ENCODE measurements around the gene CAMTA1. TPM values are rescaled to one million over a fixed set of nuclear protein-coding genes. Genes with fewer than 3 reads are reported as not detected.

CAMTA1 gene
- total RNA-seq, 2 experiments from 2014 or later, result 43.3 to 46.0 TPM

GRCh38 chr1:7079637-7080036, 294.4 kb downstream of the CAMTA1 start:
- Mint-ChIP-seq H3K36me3 (ENCODE audit: low read depth) (no peaks in the 10 kb centered on the region), H3K27me3 (ENCODE audit: low read depth) (no peaks in the 10 kb centered on the region), H3K4me3 (no peak overlapping the region), H3K4me1 (ENCODE audit: low read depth) (no peaks in the 10 kb centered on the region), H3K9me3 (ENCODE audit: insufficient read depth) (no peaks in the 10 kb centered on the region), H3K27ac (no peak overlapping the region)
- DNase-seq (no peak), ATAC-seq (no peak)
- CTCF ChIA-PET, result interaction anchor here (2.7 kb wide), 1 partner anchor 10 kb away, joined by 9 read pairs; no protein-coding TSS in a partner anchor
- POLR2A ChIA-PET, result no interaction called here

- ChIA-PET POLR2A (no interaction called here), CTCF (no interaction called here)
- no peaks in the 10 kb centered on the region for H3K4me1 Mint-ChIP-seq (ENCODE audit: low read depth)
- no peaks in the 10 kb centered on the region for H3K27me3 Mint-ChIP-seq (ENCODE audit: low read depth)
- H3K27ac Mint-ChIP-seq, result no peak overlapping the region
- H3K36me3 Mint-ChIP-seq (ENCODE audit: low read depth), result no peaks in the 10 kb centered on the region
- no peak overlapping the region for H3K4me3 Mint-ChIP-seq
- ATAC-seq, result no peak
- H3K9me3 Mint-ChIP-seq (ENCODE audit: insufficient read depth), result no peaks in the 10 kb centered on the region
- no peak for DNase-seq
Measured at GRCh38 chr1:7084232-7084894, 299.1 kb downstream of the CAMTA1 start.

GRCh38 chr1:7085521-7085920, 300.3 kb downstream of the CAMTA1 start:
- H3K36me3 Mint-ChIP-seq (ENCODE audit: low read depth), result no peaks in the 10 kb centered on the region
- ChIA-PET CTCF (interaction anchor here (1.4 kb wide), 1 partner anchor 15 kb away, joined by 4 read pairs; no protein-coding TSS in a partner anchor), POLR2A (no interaction called here)
- H3K9me3 Mint-ChIP-seq (ENCODE audit: insufficient read depth), result no peaks in the 10 kb centered on the region
- no peak for DNase-seq
- H3K27ac Mint-ChIP-seq, result no peak overlapping the region
- no peak for ATAC-seq
- no peaks in the 10 kb centered on the region for H3K4me1 Mint-ChIP-seq (ENCODE audit: low read depth)
- H3K4me3 Mint-ChIP-seq, result no peak overlapping the region
- no peaks in the 10 kb centered on the region for H3K27me3 Mint-ChIP-seq (ENCODE audit: low read depth)

GRCh38 chr1:7086106-7086505, 300.9 kb downstream of the CAMTA1 start:
- no peak for ATAC-seq
- no peaks in the 10 kb centered on the region for H3K9me3 Mint-ChIP-seq (ENCODE audit: insufficient read depth)
- H3K4me1 Mint-ChIP-seq (ENCODE audit: low read depth), result no peaks in the 10 kb centered on the region
- no peak for DNase-seq
- no peaks in the 10 kb centered on the region for H3K27me3 Mint-ChIP-seq (ENCODE audit: low read depth)
- no peak overlapping the region for H3K4me3 Mint-ChIP-seq
- H3K36me3 Mint-ChIP-seq (ENCODE audit: low read depth), result no peaks in the 10 kb centered on the region
- H3K27ac Mint-ChIP-seq, result no peak overlapping the region
- CTCF ChIA-PET, result interaction anchor here (1.4 kb wide), 1 partner anchor 16 kb away, joined by 4 read pairs; no protein-coding TSS in a partner anchor
- POLR2A ChIA-PET, result no interaction called here

- Mint-ChIP-seq H3K4me1 (ENCODE audit: low read depth) (no peaks in the 10 kb centered on the region), H3K4me3 (no peak overlapping the region), H3K27ac (no peak overlapping the region), H3K27me3 (ENCODE audit: low read depth) (no peaks in the 10 kb centered on the region), H3K9me3 (ENCODE audit: insufficient read depth) (no peaks in the 10 kb centered on the region), H3K36me3 (ENCODE audit: low read depth) (no peaks in the 10 kb centered on the region)
- ATAC-seq (no peak), DNase-seq (no peak)
- ChIA-PET CTCF (no interaction called here), POLR2A (no interaction called here)
Measured at GRCh38 chr1:7087888-7088287, 302.6 kb downstream of the CAMTA1 start.

GRCh38 chr1:7089497-7089896, 304.2 kb downstream of the CAMTA1 start:
- POLR2A ChIA-PET, result no interaction called here
- no peaks in the 10 kb centered on the region for H3K4me1 Mint-ChIP-seq (ENCODE audit: low read depth)
- H3K27ac Mint-ChIP-seq, result no peak overlapping the region
- H3K9me3 Mint-ChIP-seq (ENCODE audit: insufficient read depth), result no peaks in the 10 kb centered on the region
- no peak overlapping the region for H3K4me3 Mint-ChIP-seq
- CTCF ChIA-PET, result no interaction called here
- no peaks in the 10 kb centered on the region for H3K27me3 Mint-ChIP-seq (ENCODE audit: low read depth)
- ATAC-seq (no peak), DNase-seq (no peak)
- no peaks in the 10 kb centered on the region for H3K36me3 Mint-ChIP-seq (ENCODE audit: low read depth)

- Mint-ChIP-seq H3K27me3 (ENCODE audit: low read depth) (no peaks in the 10 kb centered on the region), H3K9me3 (ENCODE audit: insufficient read depth) (no peaks in the 10 kb centered on the region)
Measured at GRCh38 chr1:7093297-7093696, 308.0 kb downstream of the CAMTA1 start.

GRCh38 chr1:7094086-7094485, 308.8 kb downstream of the CAMTA1 start:
- ChIA-PET POLR2A (no interaction called here), CTCF (no interaction called here)
- H3K4me1 Mint-ChIP-seq (ENCODE audit: low read depth), result no peaks in the 10 kb centered on the region
- DNase-seq (no peak), ATAC-seq (no peak)
- H3K4me3 Mint-ChIP-seq, result no peak overlapping the region
- no peaks in the 10 kb centered on the region for H3K27me3 Mint-ChIP-seq (ENCODE audit: low read depth)
- H3K27ac Mint-ChIP-seq, result no peak overlapping the region
- H3K9me3 Mint-ChIP-seq (ENCODE audit: insufficient read depth), result no peaks in the 10 kb centered on the region
- no peaks in the 10 kb centered on the region for H3K36me3 Mint-ChIP-seq (ENCODE audit: low read depth)

More at GRCh38 chr1:7093297-7093696, 308.0 kb downstream of the CAMTA1 start:
- DNase-seq, result no peak
- Mint-ChIP-seq H3K4me1 (ENCODE audit: low read depth) (no peaks in the 10 kb centered on the region), H3K27ac (no peak overlapping the region), H3K4me3 (no peak overlapping the region), H3K36me3 (ENCODE audit: low read depth) (no peaks in the 10 kb centered on the region)
- ChIA-PET POLR2A (no interaction called here), CTCF (no interaction called here)
- no peak for ATAC-seq

- DNase-seq (no peak), ATAC-seq (no peak)
- no peak overlapping the region for H3K27ac Mint-ChIP-seq
- ChIA-PET POLR2A (no interaction called here), CTCF (no interaction called here)
- H3K27me3 Mint-ChIP-seq (ENCODE audit: low read depth), result no peaks in the 10 kb centered on the region
- H3K4me1 Mint-ChIP-seq (ENCODE audit: low read depth), result no peaks in the 10 kb centered on the region
- no peaks in the 10 kb centered on the region for H3K36me3 Mint-ChIP-seq (ENCODE audit: low read depth)
- no peaks in the 10 kb centered on the region for H3K9me3 Mint-ChIP-seq (ENCODE audit: insufficient read depth)
- H3K4me3 Mint-ChIP-seq, result no peak overlapping the region
Measured at GRCh38 chr1:7094509-7094908, 309.3 kb downstream of the CAMTA1 start.

- ATAC-seq, result no peak
- POLR2A ChIA-PET, result no interaction called here
- Mint-ChIP-seq H3K4me3 (no peak overlapping the region), H3K27ac (no peak overlapping the region), H3K9me3 (ENCODE audit: insufficient read depth) (no peaks in the 10 kb centered on the region), H3K4me1 (ENCODE audit: low read depth) (no peaks in the 10 kb centered on the region), H3K27me3 (ENCODE audit: low read depth) (no peaks in the 10 kb centered on the region), H3K36me3 (ENCODE audit: low read depth) (no peaks in the 10 kb centered on the region)
- CTCF ChIA-PET, result no interaction called here
- no peak for DNase-seq
Measured at GRCh38 chr1:7095343-7095964, 310.2 kb downstream of the CAMTA1 start.

GRCh38 chr1:7097938-7098592, 312.8 kb downstream of the CAMTA1 start:
- DNase-seq (no peak), ATAC-seq (no peak)
- Mint-ChIP-seq H3K9me3 (ENCODE audit: insufficient read depth) (no peaks in the 10 kb centered on the region), H3K27ac (no peak overlapping the region), H3K4me3 (no peak overlapping the region), H3K4me1 (ENCODE audit: low read depth) (no peaks in the 10 kb centered on the region), H3K27me3 (ENCODE audit: low read depth) (no peaks in the 10 kb centered on the region), H3K36me3 (ENCODE audit: low read depth) (no peaks in the 10 kb centered on the region)
- ChIA-PET CTCF (no interaction called here), POLR2A (no interaction called here)

- H3K4me3 Mint-ChIP-seq, result no peak overlapping the region
- H3K36me3 Mint-ChIP-seq (ENCODE audit: low read depth), result no peaks in the 10 kb centered on the region
- H3K4me1 Mint-ChIP-seq (ENCODE audit: low read depth), result no peaks in the 10 kb centered on the region
- H3K27ac Mint-ChIP-seq, result no peak overlapping the region
- no peak for ATAC-seq
- DNase-seq, result no peak
- no peaks in the 10 kb centered on the region for H3K27me3 Mint-ChIP-seq (ENCODE audit: low read depth)
- POLR2A ChIA-PET, result no interaction called here
- CTCF ChIA-PET, result no interaction called here
- H3K9me3 Mint-ChIP-seq (ENCODE audit: insufficient read depth), result no peaks in the 10 kb centered on the region
Measured at GRCh38 chr1:7098641-7099040, 313.4 kb downstream of the CAMTA1 start.
